Psoas muscle (tissue), 8 donors: Measurements from ENCODE around the gene ADAMTS4. TPM values are rescaled to one million over a fixed set of nuclear protein-coding genes. Genes with fewer than 3 reads are reported as not detected.
A peak's percentile ranks its signal among the peaks of the same experiment; 100 is the strongest.

ENCODE experiments used
- ATAC-seq, 4 donors: fragments of 200-7000 bp; cut with Tn5 transposase; one replicate each; pipeline ENCODE4 v1.9.1; 2020; ENCODE audit warnings: moderate library complexity in 3 of 4, mild to moderate bottlenecking in 2 of 4
- DNase-seq, 2 donors: peaks; one replicate each; pipeline ENCODE4 v3.0.0-alpha.2; 2020
- H3K27ac ChIP-seq: fragments of 200-600 bp; one replicate; pipeline ENCODE4 v1.8.0; 2022
- H3K27me3 ChIP-seq, 3 donors: fragments of 200-600 bp in 1 of 3; one replicate each; pipeline versions ENCODE4 v1.6.1 to v1.8.0; 2013 to 2022; ENCODE audit warnings: low read length in 2 of 3, mild to moderate bottlenecking in 2 of 3, moderate library complexity in 1 of 3; ENCODE audit not compliant: insufficient read depth in 3 of 3
- H3K36me3 ChIP-seq, 2 donors: fragments of 200-600 bp in 1 of 2; one replicate each; pipeline versions ENCODE4 v1.6.1 to v1.8.0; 2013 to 2022; ENCODE audit warnings: low read depth in 1 of 2, mild to moderate bottlenecking in 1 of 2, moderate library complexity in 1 of 2; ENCODE audit not compliant: insufficient read depth in 1 of 2
- H3K4me1 ChIP-seq: fragments of 200-600 bp; one replicate; pipeline ENCODE4 v1.8.0; 2022
- H3K4me3 ChIP-seq: fragments of 200-600 bp; one replicate; pipeline ENCODE4 v1.8.0; 2022; ENCODE audit warnings: mild to moderate bottlenecking
- H3K9me3 ChIP-seq: fragments of 200-600 bp; one replicate; pipeline ENCODE4 v1.8.0; 2022
- CTCF ChIP-seq: fragments of 200-600 bp; IDR thresholded peaks from one replicate; pipeline ENCODE4 v1.8.0; 2022; ENCODE audit warnings: antibody characterized with exemption
- whole genome bisulfite sequencing, 3 donors: extraction: QIAGEN DNeasy Blood & Tissue Kit; methylation state at CpG; one replicate each; pipeline versions ENCODE4 v1.1.6 to v1.1.7; 2013; 5-methylcytosine and 5-hydroxymethylcytosine counted together
- intact Hi-C, 2 donors: fragments of 100-400 bp; cut with DNase I; formaldehyde crosslinking; loops; one replicate each; pipeline versions ENCODE4 v1.11.0 to v1.14.2; 2022
- long read RNA-seq, 2 donors: library from polyadenylated mRNA; unstranded; transcript quantifications; one replicate each; pipeline ENCODE4 v2.0.0, GENCODE V29; 2021
- polyA plus RNA-seq, 3 donors: library from polyadenylated mRNA; stranded (reverse); fragments of 200-250 nt; gene quantifications; one replicate each; pipeline ENCODE4 v1.2.3, GENCODE V29; 2013
- total RNA-seq, 4 donors: library from RNA; stranded (reverse); fragmentation: NEBNext Ultra II Directional in 2 of 4; extraction: Animal tissue kit (Norgen Biotek cat#: 25700) in 2 of 4; gene quantifications; one replicate each; pipeline versions ENCODE4 v1.2.1 to v1.2.4, GENCODE V29; 2021 to 2023
- donor health status: healthy with polysubstance abuse.
- donor health status: DM: no; HTN: no; CAD: no; lungs with moderate emphysema.
- donor health status: Bipolar disorder and iron deficiency.
- donor health status: healthy.
- donor health status: DM: yes; HTN: yes; CAD: no.
- donor health status: DM: no; HTN: no; CAD: no.
- donor health status: DM: no; HTN: no; CAD: no.
- donor health status: DM: yes; HTN: yes; CAD: no.

Gene ADAMTS4
- total RNA-seq: 1 to 10 TPM; 1.3 to 8.9 (median 5.2) TPM
- 1 to 10 TPM in 1 of 3 donors, under 1 TPM in 2; 0.88 to 1.3 (median 0.92) TPM for polyA plus RNA-seq
- long read RNA-seq, donor 1, full-length matches to known transcripts: 1 of 5 reads
- long read RNA-seq, donor 1, partial matches to known transcripts: 2 of 5 reads
- long read RNA-seq, donor 1, other reads (novel, unspliced or antisense): 2 of 5 reads
- long read RNA-seq, donor 2, full-length matches to known transcripts: 2 of 6 reads
- long read RNA-seq, donor 2, partial matches to known transcripts: 4 of 6 reads
- long read RNA-seq, donor 2, other reads (novel, unspliced or antisense): 0 of 6 reads

- Histone ChIP-seq H3K9me3 (no peaks in the 10 kb centered on the region), H3K27me3 (no peaks in the 10 kb centered on the region), H3K36me3 (peaks cover 0 to 8% of the 10 kb centered on the region in 2 donors), H3K4me1 (peaks cover 26% of the 10 kb centered on the region), H3K27ac (peak within 1 kb of the TSS; percentile 96), H3K4me3 (peak within 1 kb of the TSS; percentile 64)
- DNase-seq (peak; percentile 58 to 71), ATAC-seq (no peak)
- intact Hi-C loops: no loop called here
- no peak for TF ChIP-seq CTCF
- 36 to 41% (median 38%) methylated on average over 11 of the region's 11 CpGs for WGBS, 3 donors
Observed at GRCh38 chr1:161198897-161199431, at the start of gene ADAMTS4. Gene ADAMTS4, minus strand, starts transcription at chr1:161199054. Its CDS starts 427 bp downstream, at chr1:161198627.

- WGBS, 3 donors: 85 to 91% (median 87%) methylated on average over 4 of the region's 4 CpGs
- Histone ChIP-seq H3K27ac (no peak overlapping the region), H3K9me3 (no peaks in the 10 kb centered on the region), H3K4me3 (no peak overlapping the region), H3K27me3 (no peaks in the 10 kb centered on the region), H3K36me3 (no peaks in the 10 kb centered on the region), H3K4me1 (no peaks in the 10 kb centered on the region)
- intact Hi-C loops: no loop called here
- no peak for TF ChIP-seq CTCF
- ATAC-seq (no peak), DNase-seq (no peak)
Observed at GRCh38 chr1:161244888-161245287, 46.0 kb upstream of the ADAMTS4 start.

- no peaks in the 10 kb centered on the region for H3K4me1 ChIP-seq
- WGBS, 3 donors: 82 to 86% (median 83%) methylated on average over 2 of the region's 2 CpGs
- no peak overlapping the region for H3K4me3 ChIP-seq
- no peak for TF ChIP-seq CTCF
- no peaks in the 10 kb centered on the region for H3K36me3 ChIP-seq
- intact Hi-C loops: no loop called here
- DNase-seq (no peak), ATAC-seq (no peak)
- no peaks in the 10 kb centered on the region for H3K9me3 ChIP-seq
- peaks cover 0 to 3% (median 0%) of the 10 kb centered on the region in 3 donors for H3K27me3 ChIP-seq
- H3K27ac ChIP-seq: no peak overlapping the region
Observed at GRCh38 chr1:161242313-161242712, 43.5 kb upstream of the ADAMTS4 start.

GRCh38 chr1:161241682-161242081, 42.8 kb upstream of the ADAMTS4 start:
- H3K27me3 ChIP-seq: peaks cover 0 to 3% (median 0%) of the 10 kb centered on the region in 3 donors
- no peak overlapping the region for H3K4me3 ChIP-seq
- no peak overlapping the region for H3K27ac ChIP-seq
- H3K4me1 ChIP-seq: no peaks in the 10 kb centered on the region
- TF ChIP-seq CTCF: no peak
- H3K9me3 ChIP-seq: no peaks in the 10 kb centered on the region
- intact Hi-C loops: no loop called here
- no peaks in the 10 kb centered on the region for H3K36me3 ChIP-seq
- DNase-seq (no peak), ATAC-seq (no peak)
- WGBS, 3 donors: 59 to 67% (median 63%) methylated on average over 3 of the region's 3 CpGs
